ENCODE measurements around the gene CFAP141.

DNA sequence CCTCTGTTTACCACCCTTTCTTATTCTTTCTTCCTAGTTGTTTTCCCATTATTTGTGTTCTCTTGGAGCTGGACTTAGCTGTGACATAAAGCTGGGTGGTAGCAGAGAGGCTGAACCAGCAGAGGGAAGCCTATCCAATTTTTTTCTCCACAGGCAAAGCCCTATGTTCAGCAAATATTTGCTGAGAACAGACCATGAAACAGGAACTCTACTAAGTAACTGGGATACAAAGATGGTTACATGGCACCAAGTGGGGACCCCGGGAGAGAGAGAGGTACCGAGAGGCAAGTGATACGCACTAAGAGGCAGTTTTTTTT, 6.6 kb downstream of the CFAP141 start:
- TF ChIP-seq, protein P1, sequence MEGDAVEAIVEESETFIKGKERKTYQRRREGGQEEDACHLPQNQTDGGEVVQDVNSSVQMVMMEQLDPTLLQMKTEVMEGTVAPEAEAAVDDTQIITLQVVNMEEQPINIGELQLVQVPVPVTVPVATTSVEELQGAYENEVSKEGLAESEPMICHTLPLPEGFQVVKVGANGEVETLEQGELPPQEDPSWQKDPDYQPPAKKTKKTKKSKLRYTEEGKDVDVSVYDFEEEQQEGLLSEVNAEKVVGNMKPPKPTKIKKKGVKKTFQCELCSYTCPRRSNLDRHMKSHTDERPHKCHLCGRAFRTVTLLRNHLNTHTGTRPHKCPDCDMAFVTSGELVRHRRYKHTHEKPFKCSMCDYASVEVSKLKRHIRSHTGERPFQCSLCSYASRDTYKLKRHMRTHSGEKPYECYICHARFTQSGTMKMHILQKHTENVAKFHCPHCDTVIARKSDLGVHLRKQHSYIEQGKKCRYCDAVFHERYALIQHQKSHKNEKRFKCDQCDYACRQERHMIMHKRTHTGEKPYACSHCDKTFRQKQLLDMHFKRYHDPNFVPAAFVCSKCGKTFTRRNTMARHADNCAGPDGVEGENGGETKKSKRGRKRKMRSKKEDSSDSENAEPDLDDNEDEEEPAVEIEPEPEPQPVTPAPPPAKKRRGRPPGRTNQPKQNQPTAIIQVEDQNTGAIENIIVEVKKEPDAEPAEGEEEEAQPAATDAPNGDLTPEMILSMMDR (IDR thresholded peaks at IDR 0.05) = no peak
- no peak for TF ChIP-seq POLR2A (IDR thresholded peaks at IDR 0.05)

All from right lobe of liver (tissue), 4 donors.